ENCODE results near the gene FAM168B.

Gene FAM168B

DNA sequence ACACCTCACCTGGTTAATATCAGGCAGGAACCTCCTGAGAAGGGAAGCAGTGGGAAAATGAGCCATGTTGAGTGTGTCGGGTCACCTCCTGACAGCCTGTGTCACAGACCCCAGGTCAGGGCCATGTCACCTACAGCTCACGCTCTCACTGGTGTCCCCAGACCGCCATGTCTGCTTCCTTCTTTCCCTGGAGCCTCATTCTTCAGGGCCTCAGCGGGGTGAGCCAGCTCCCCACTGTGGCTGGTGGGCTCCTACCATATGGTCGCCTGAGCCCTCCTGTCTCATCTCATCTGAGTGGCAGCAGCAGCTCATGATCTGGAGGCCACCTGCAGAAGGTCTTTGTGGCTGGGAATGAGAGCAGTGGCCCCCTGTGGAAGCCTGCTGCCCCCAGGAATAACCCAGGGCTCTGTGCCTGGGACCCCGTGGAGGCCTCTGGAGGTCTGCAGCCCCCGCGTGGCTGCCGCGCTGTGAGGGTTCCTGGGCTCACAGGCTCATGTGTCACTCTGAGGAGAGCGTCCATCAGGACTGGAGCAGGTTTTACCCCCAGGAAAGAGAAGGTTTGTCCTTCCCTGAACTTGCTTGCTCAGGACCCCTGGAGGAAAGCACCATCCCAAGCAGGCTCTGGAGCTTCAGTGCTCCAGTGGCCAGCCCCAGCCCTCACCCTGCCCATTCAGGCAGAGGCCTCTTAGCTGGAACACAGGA lies 56.4 kb downstream of the FAM168B start:
- no peak overlapping the region for H3K23ac ChIP-seq (ENCODE audit: low read length)
- no peak overlapping the region for H2BK5ac ChIP-seq (ENCODE audit: low read depth, low read length, poor library complexity)
- H3K18ac ChIP-seq (ENCODE audit: low read length), result no peak overlapping the region
- no peaks in the 10 kb centered on the region for H3K27me3 ChIP-seq (ENCODE audit: insufficient read depth, low read length)
- no peak overlapping the region for H4K12ac ChIP-seq (ENCODE audit: low read depth, low read length)
- no CpG with 5 or more reads among the region's 11 CpGs for WGBS (ENCODE audit: extremely low coverage, insufficient coverage, insufficient read length)
- no peak overlapping the region for H2AFZ ChIP-seq (ENCODE audit: insufficient read depth, low read length, poor library complexity)
- no peak overlapping the region for H3K9ac ChIP-seq (ENCODE audit: low read length)
- H3K4me3 ChIP-seq (ENCODE audit: low read depth, low read length), result no peak overlapping the region
- H3K79me2 ChIP-seq (ENCODE audit: control insufficient read depth, insufficient read depth, low read length, poor library complexity), result no peaks in the 10 kb centered on the region
- H3K4ac ChIP-seq (ENCODE audit: low read depth, low read length), result no peak overlapping the region
- H3K79me1 ChIP-seq (ENCODE audit: low read length), result peaks cover 2% of the 10 kb centered on the region
- H3K36me3 ChIP-seq (ENCODE audit: control insufficient read depth in 1 of 2, insufficient read depth in 2 of 2, low read length in 2 of 2), result peaks cover 0 to 2% of the 10 kb centered on the region in 2 experiments
- H2BK120ac ChIP-seq (ENCODE audit: insufficient read depth, low read length, poor library complexity), result no peak overlapping the region
- no peak for DNase-seq
- H3K14ac ChIP-seq (ENCODE audit: low read length), result no peak overlapping the region
- H4K91ac ChIP-seq (ENCODE audit: low read depth, low read length), result no peak overlapping the region
- H3K4me2 ChIP-seq (ENCODE audit: low read length), result no peak overlapping the region
- no peak overlapping the region for H4K8ac ChIP-seq (ENCODE audit: low read depth, low read length)
- H2BK12ac ChIP-seq (ENCODE audit: low read length), result no peak overlapping the region
- no peaks in the 10 kb centered on the region for H3K9me3 ChIP-seq (ENCODE audit: insufficient read depth, low read depth, low read length)
- H3K4me1 ChIP-seq (ENCODE audit: control insufficient read depth in 1 of 2, insufficient read depth in 2 of 2, low read length in 2 of 2), result peaks cover 10 to 28% of the 10 kb centered on the region in 2 experiments
- no peak overlapping the region for H3K27ac ChIP-seq (ENCODE audit: low read depth, low read length)
- H2AK5ac ChIP-seq (ENCODE audit: low read length), result no peak overlapping the region

DNA sequence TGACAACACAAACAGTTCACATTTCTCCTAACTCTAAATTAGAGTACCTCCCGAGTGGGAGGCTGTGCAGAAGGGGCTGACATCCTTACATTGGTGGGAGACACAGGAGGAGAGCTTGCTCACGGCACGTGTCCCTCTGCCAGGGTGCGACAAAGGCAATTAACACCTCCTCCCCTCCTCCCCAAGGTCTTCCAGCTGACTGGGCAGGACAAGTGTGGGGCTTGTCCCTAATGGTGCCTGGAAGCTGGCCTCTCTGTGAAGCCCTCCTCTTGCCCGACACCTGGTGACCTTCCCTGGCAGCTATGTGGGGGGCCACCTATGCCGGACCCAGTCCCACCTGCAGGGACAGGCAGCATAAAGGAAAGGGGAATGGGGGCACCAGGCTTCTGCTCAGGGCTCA lies 57.0 kb downstream of the FAM168B start:
- peaks cover 0 to 2% of the 10 kb centered on the region in 2 experiments for H3K36me3 ChIP-seq (ENCODE audit: control insufficient read depth in 1 of 2, insufficient read depth in 2 of 2, low read length in 2 of 2)
- no peak overlapping the region for H3K9ac ChIP-seq (ENCODE audit: low read length)
- no peaks in the 10 kb centered on the region for H3K79me2 ChIP-seq (ENCODE audit: control insufficient read depth, insufficient read depth, low read length, poor library complexity)
- no peak overlapping the region for H4K12ac ChIP-seq (ENCODE audit: low read depth, low read length)
- no peak overlapping the region for H3K4me3 ChIP-seq (ENCODE audit: low read depth, low read length)
- no peak overlapping the region for H2BK120ac ChIP-seq (ENCODE audit: insufficient read depth, low read length, poor library complexity)
- no peak overlapping the region for H2AFZ ChIP-seq (ENCODE audit: insufficient read depth, low read length, poor library complexity)
- H3K9me3 ChIP-seq (ENCODE audit: insufficient read depth, low read depth, low read length), result no peaks in the 10 kb centered on the region
- H3K23ac ChIP-seq (ENCODE audit: low read length), result no peak overlapping the region
- no peak overlapping the region for H2BK5ac ChIP-seq (ENCODE audit: low read depth, low read length, poor library complexity)
- H2AK5ac ChIP-seq (ENCODE audit: low read length), result no peak overlapping the region
- H3K4ac ChIP-seq (ENCODE audit: low read depth, low read length), result no peak overlapping the region
- H3K79me1 ChIP-seq (ENCODE audit: low read length), result peaks cover 2% of the 10 kb centered on the region
- no peak overlapping the region for H3K27ac ChIP-seq (ENCODE audit: low read depth, low read length)
- H3K18ac ChIP-seq (ENCODE audit: low read length), result no peak overlapping the region
- no peak overlapping the region for H2BK12ac ChIP-seq (ENCODE audit: low read length)
- H4K8ac ChIP-seq (ENCODE audit: low read depth, low read length), result no peak overlapping the region
- WGBS (ENCODE audit: extremely low coverage, insufficient coverage, insufficient read length), result no CpG with 5 or more reads among the region's 6 CpGs
- no peak overlapping the region for H3K14ac ChIP-seq (ENCODE audit: low read length)
- no peak for DNase-seq
- H3K27me3 ChIP-seq (ENCODE audit: insufficient read depth, low read length), result no peaks in the 10 kb centered on the region
- H3K4me2 ChIP-seq (ENCODE audit: low read length), result no peak overlapping the region
- H3K4me1 ChIP-seq (ENCODE audit: control insufficient read depth in 1 of 2, insufficient read depth in 2 of 2, low read length in 2 of 2), result peaks cover 13 to 26% of the 10 kb centered on the region in 2 experiments
- no peak overlapping the region for H4K91ac ChIP-seq (ENCODE audit: low read depth, low read length)

DNA sequence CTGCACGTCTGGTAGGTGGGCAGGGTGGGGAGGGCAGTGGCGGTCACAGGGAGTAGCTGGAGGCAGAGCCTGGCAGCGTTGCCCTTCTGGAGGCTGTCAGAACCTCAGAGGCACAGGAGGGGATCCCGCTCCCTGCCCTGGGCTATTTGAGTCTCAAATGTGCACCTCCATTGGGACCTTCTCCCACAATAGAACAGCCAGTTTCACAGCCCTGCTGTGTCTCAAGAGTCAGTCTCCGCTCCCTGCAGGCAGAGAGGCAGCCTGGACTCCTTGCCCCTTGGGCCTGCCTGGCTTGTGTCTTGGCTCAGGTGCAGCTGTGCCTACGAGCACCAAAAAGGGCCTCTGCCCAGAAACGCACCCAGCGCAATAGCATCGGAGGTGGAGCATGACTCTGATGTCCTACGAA lies 57.4 kb downstream of the FAM168B start:
- no peak overlapping the region for H3K18ac ChIP-seq (ENCODE audit: low read length)
- H3K79me2 ChIP-seq (ENCODE audit: control insufficient read depth, insufficient read depth, low read length, poor library complexity), result no peaks in the 10 kb centered on the region
- H2AK5ac ChIP-seq (ENCODE audit: low read length), result no peak overlapping the region
- H3K4me2 ChIP-seq (ENCODE audit: low read length), result peak overlapping the region; percentile 76
- no peak overlapping the region for H3K27ac ChIP-seq (ENCODE audit: low read depth, low read length)
- no peak overlapping the region for H3K9ac ChIP-seq (ENCODE audit: low read length)
- H2AFZ ChIP-seq (ENCODE audit: insufficient read depth, low read length, poor library complexity), result no peak overlapping the region
- no CpG with 5 or more reads among the region's 10 CpGs for WGBS (ENCODE audit: extremely low coverage, insufficient coverage, insufficient read length)
- H3K4me1 ChIP-seq (ENCODE audit: control insufficient read depth in 1 of 2, insufficient read depth in 2 of 2, low read length in 2 of 2), result peaks cover 13 to 23% of the 10 kb centered on the region in 2 experiments
- H3K4ac ChIP-seq (ENCODE audit: low read depth, low read length), result no peak overlapping the region
- H2BK120ac ChIP-seq (ENCODE audit: insufficient read depth, low read length, poor library complexity), result no peak overlapping the region
- no peak overlapping the region for H4K12ac ChIP-seq (ENCODE audit: low read depth, low read length)
- peaks cover 0 to 2% of the 10 kb centered on the region in 2 experiments for H3K36me3 ChIP-seq (ENCODE audit: control insufficient read depth in 1 of 2, insufficient read depth in 2 of 2, low read length in 2 of 2)
- no peaks in the 10 kb centered on the region for H3K9me3 ChIP-seq (ENCODE audit: insufficient read depth, low read depth, low read length)
- no peak overlapping the region for H2BK12ac ChIP-seq (ENCODE audit: low read length)
- no peak overlapping the region for H3K14ac ChIP-seq (ENCODE audit: low read length)
- H3K4me3 ChIP-seq (ENCODE audit: low read depth, low read length), result no peak overlapping the region
- no peak for DNase-seq
- no peak overlapping the region for H3K23ac ChIP-seq (ENCODE audit: low read length)
- peak overlapping the region; percentile 27 for H4K91ac ChIP-seq (ENCODE audit: low read depth, low read length)
- no peak overlapping the region for H2BK5ac ChIP-seq (ENCODE audit: low read depth, low read length, poor library complexity)
- no peaks in the 10 kb centered on the region for H3K27me3 ChIP-seq (ENCODE audit: insufficient read depth, low read length)
- H4K8ac ChIP-seq (ENCODE audit: low read depth, low read length), result no peak overlapping the region
- peaks cover 2% of the 10 kb centered on the region for H3K79me1 ChIP-seq (ENCODE audit: low read length)

DNA sequence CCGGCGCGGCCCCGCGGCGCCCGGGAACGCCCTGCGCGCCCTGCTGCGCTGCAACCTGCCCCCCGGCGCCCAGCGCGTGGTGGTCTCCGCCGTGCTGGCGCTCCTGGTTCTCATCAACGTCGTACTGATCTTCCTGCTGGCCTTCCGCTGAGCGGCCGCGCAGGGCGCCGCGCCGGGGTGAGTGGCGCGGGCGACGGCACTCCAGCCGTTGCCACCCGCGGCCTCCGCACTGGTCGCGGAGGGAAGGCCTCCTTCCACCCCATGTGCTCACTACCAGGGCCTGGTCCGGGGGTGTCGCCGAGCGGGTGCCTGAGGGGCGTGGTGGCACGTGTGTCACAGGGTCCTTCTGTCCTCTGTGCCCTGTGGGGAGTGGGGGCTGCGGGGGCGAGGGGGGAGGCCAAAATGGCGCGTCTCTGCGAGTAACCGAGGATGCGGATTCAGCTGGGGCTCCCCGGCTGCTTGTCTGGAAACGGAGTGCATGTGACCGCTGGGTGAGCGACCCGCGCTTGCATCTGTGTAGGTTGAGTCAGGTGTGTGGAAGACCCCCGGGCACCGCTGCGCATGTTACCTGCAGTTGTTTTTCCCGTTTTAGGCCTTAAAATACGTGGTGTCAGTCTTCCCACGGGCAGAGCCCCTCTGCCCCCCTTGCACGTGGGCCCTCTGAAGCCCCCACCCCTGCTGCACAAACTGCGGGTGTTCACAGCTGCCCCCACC lies 58.0 kb downstream of the FAM168B start:
- Histone ChIP-seq H3K4me2 (ENCODE audit: low read length) (peak overlapping the region; percentile 76), H2AK5ac (ENCODE audit: low read length) (no peak overlapping the region), H3K23ac (ENCODE audit: low read length) (no peak overlapping the region), H2BK12ac (ENCODE audit: low read length) (no peak overlapping the region), H3K14ac (ENCODE audit: low read length) (no peak overlapping the region), H3K18ac (ENCODE audit: low read length) (no peak overlapping the region), H3K4ac (ENCODE audit: low read depth, low read length) (no peak overlapping the region), H3K36me3 (ENCODE audit: control insufficient read depth in 1 of 2, insufficient read depth in 2 of 2, low read length in 2 of 2) (peaks cover 0 to 2% of the 10 kb centered on the region in 2 experiments), H2AFZ (ENCODE audit: insufficient read depth, low read length, poor library complexity) (no peak overlapping the region), H3K9me3 (ENCODE audit: insufficient read depth, low read depth, low read length) (no peaks in the 10 kb centered on the region), H2BK5ac (ENCODE audit: low read depth, low read length, poor library complexity) (no peak overlapping the region), H3K27me3 (ENCODE audit: insufficient read depth, low read length) (no peaks in the 10 kb centered on the region), H3K4me3 (ENCODE audit: low read depth, low read length) (peak overlapping the region; percentile 55), H2BK120ac (ENCODE audit: insufficient read depth, low read length, poor library complexity) (no peak overlapping the region), H3K79me1 (ENCODE audit: low read length) (peaks cover 2% of the 10 kb centered on the region), H3K4me1 (ENCODE audit: control insufficient read depth in 1 of 2, insufficient read depth in 2 of 2, low read length in 2 of 2) (peaks cover 13 to 26% of the 10 kb centered on the region in 2 experiments), H4K91ac (ENCODE audit: low read depth, low read length) (peak overlapping the region; percentile 27), H4K8ac (ENCODE audit: low read depth, low read length) (peak overlapping the region; percentile 13), H3K79me2 (ENCODE audit: control insufficient read depth, insufficient read depth, low read length, poor library complexity) (no peaks in the 10 kb centered on the region), H4K12ac (ENCODE audit: low read depth, low read length) (no peak overlapping the region), H3K9ac (ENCODE audit: low read length) (no peak overlapping the region), H3K27ac (ENCODE audit: low read depth, low read length) (no peak overlapping the region)
- no CpG with 5 or more reads among the region's 65 CpGs for WGBS (ENCODE audit: extremely low coverage, insufficient coverage, insufficient read length)
- DNase-seq, result no peak

All from trophoblast cell (in vitro differentiated cells and primary cell).